Thyroid gland (tissue), 4 donors: Measurements from ENCODE around the gene GIPC2.

ENCODE experiments used
- CTCF ChIP-seq, 6 experiments: fragments of 200-600 bp in 3 of 6; fragments of 450-650 bp in 3 of 6; sonication (generic) in 3 of 6; IDR thresholded peaks; one replicate each; pipeline ENCODE4 v1.5.1; 2016 to 2019; ENCODE audit warnings: antibody characterized with exemption in 6 of 6, mild to moderate bottlenecking in 2 of 6, inconsistent platforms in 1 of 6, moderate library complexity in 1 of 6
- POLR2A ChIP-seq, 2 donors: fragments of 450-650 bp; IDR thresholded peaks; one replicate each; pipeline ENCODE4 v1.6.1; 2017; ENCODE audit warnings: antibody characterized with exemption in 2 of 2, mild to moderate bottlenecking in 2 of 2, moderate library complexity in 1 of 2

GRCh38 chr1:78043436-78043835 is 2.3 kb upstream of the GIPC2 start:
- TF ChIP-seq CTCF (IDR thresholded peaks at IDR 0.05) (no peak), POLR2A (IDR thresholded peaks at IDR 0.05) (no peak)
